ENCODE data around the gene KCNMA1. TPM values are rescaled to one million over a fixed set of nuclear protein-coding genes. Genes with fewer than 3 reads are reported as not detected.

KCNMA1 gene
- total RNA-seq, 1 donor from 2014 or later: 95.5 TPM

- Mint-ChIP-seq H3K4me1 (ENCODE audit: unreplicated experiment) (peaks cover 24% of the 10 kb centered on the region), H3K4me3 (ENCODE audit: unreplicated experiment) (no peak overlapping the region), H3K27ac (ENCODE audit: unreplicated experiment) (no peak overlapping the region), H3K36me3 (ENCODE audit: unreplicated experiment) (peaks cover 5% of the 10 kb centered on the region), H3K9me3 (ENCODE audit: unreplicated experiment) (no peaks in the 10 kb centered on the region), H3K27me3 (ENCODE audit: unreplicated experiment) (no peaks in the 10 kb centered on the region)
- TF ChIP-seq CTCF (IDR thresholded peaks at IDR 0.05): no peak
- no peak for DNase-seq (ENCODE audit: extremely low spot score, unreplicated experiment)
Measured at GRCh38 chr10:77613476-77614130, 24.0 kb downstream of the KCNMA1 start.

GRCh38 chr10:77611670-77612069, 25.9 kb downstream of the KCNMA1 start:
- no peaks in the 10 kb centered on the region for H3K27me3 Mint-ChIP-seq (ENCODE audit: unreplicated experiment)
- no peaks in the 10 kb centered on the region for H3K9me3 Mint-ChIP-seq (ENCODE audit: unreplicated experiment)
- no peak for DNase-seq (ENCODE audit: extremely low spot score, unreplicated experiment)

GRCh38 chr10:77611221-77611620, 26.4 kb downstream of the KCNMA1 start:
- Mint-ChIP-seq H3K27me3 (ENCODE audit: unreplicated experiment) (no peaks in the 10 kb centered on the region), H3K4me3 (ENCODE audit: unreplicated experiment) (no peak overlapping the region), H3K27ac (ENCODE audit: unreplicated experiment) (no peak overlapping the region), H3K9me3 (ENCODE audit: unreplicated experiment) (no peaks in the 10 kb centered on the region), H3K4me1 (ENCODE audit: unreplicated experiment) (peaks cover 39% of the 10 kb centered on the region), H3K36me3 (ENCODE audit: unreplicated experiment) (peaks cover 5% of the 10 kb centered on the region)
- no peak for TF ChIP-seq CTCF (IDR thresholded peaks at IDR 0.05)
- DNase-seq (ENCODE audit: extremely low spot score, unreplicated experiment): no peak

More at GRCh38 chr10:77611670-77612069, 25.9 kb downstream of the KCNMA1 start:
- no peak for TF ChIP-seq CTCF (IDR thresholded peaks at IDR 0.05)
- no peak overlapping the region for H3K4me3 Mint-ChIP-seq (ENCODE audit: unreplicated experiment)
- H3K4me1 Mint-ChIP-seq (ENCODE audit: unreplicated experiment): peaks cover 38% of the 10 kb centered on the region
- peaks cover 5% of the 10 kb centered on the region for H3K36me3 Mint-ChIP-seq (ENCODE audit: unreplicated experiment)
- H3K27ac Mint-ChIP-seq (ENCODE audit: unreplicated experiment): no peak overlapping the region

GRCh38 chr10:77609781-77610272, 27.8 kb downstream of the KCNMA1 start:
- no peak for TF ChIP-seq CTCF (IDR thresholded peaks at IDR 0.05)
- peaks cover 48% of the 10 kb centered on the region for H3K4me1 Mint-ChIP-seq (ENCODE audit: unreplicated experiment)
- peaks cover 5% of the 10 kb centered on the region for H3K36me3 Mint-ChIP-seq (ENCODE audit: unreplicated experiment)
- no peak overlapping the region for H3K4me3 Mint-ChIP-seq (ENCODE audit: unreplicated experiment)
- no peaks in the 10 kb centered on the region for H3K9me3 Mint-ChIP-seq (ENCODE audit: unreplicated experiment)
- H3K27ac Mint-ChIP-seq (ENCODE audit: unreplicated experiment): peak overlapping the region; percentile 89
- DNase-seq (ENCODE audit: extremely low spot score, unreplicated experiment): no peak
- H3K27me3 Mint-ChIP-seq (ENCODE audit: unreplicated experiment): no peaks in the 10 kb centered on the region

- no peak overlapping the region for H3K4me3 Mint-ChIP-seq (ENCODE audit: unreplicated experiment)
- no peaks in the 10 kb centered on the region for H3K27me3 Mint-ChIP-seq (ENCODE audit: unreplicated experiment)
- no peak overlapping the region for H3K27ac Mint-ChIP-seq (ENCODE audit: unreplicated experiment)
- H3K36me3 Mint-ChIP-seq (ENCODE audit: unreplicated experiment): peaks cover 5% of the 10 kb centered on the region
- no peaks in the 10 kb centered on the region for H3K9me3 Mint-ChIP-seq (ENCODE audit: unreplicated experiment)
- TF ChIP-seq CTCF (IDR thresholded peaks at IDR 0.05): no peak
- DNase-seq (ENCODE audit: extremely low spot score, unreplicated experiment): no peak
- peaks cover 61% of the 10 kb centered on the region for H3K4me1 Mint-ChIP-seq (ENCODE audit: unreplicated experiment)
Measured at GRCh38 chr10:77608281-77608680, 29.3 kb downstream of the KCNMA1 start.

Data from osteocyte (in vitro differentiated cells).